WTC11 (cell line): ENCODE measurements around the gene SNX17. TPM values are rescaled to one million over a fixed set of nuclear protein-coding genes. Genes with fewer than 3 reads are reported as not detected.

Experiments used
- CREB1 ChIP-seq: sonication (generic); formaldehyde crosslinking; IDR thresholded peaks from 2 replicates; pipeline ENCODE4 v1.8.0; 2023; ENCODE audit warnings: mild to moderate bottlenecking, missing genetic modification reagents
- FOXJ3 ChIP-seq: sonication (generic); formaldehyde crosslinking; IDR thresholded peaks from 2 replicates; pipeline ENCODE4 v1.9.0; 2021; ENCODE audit warnings: missing genetic modification reagents, mild to moderate bottlenecking, borderline replicate concordance
- FOXP1 ChIP-seq: sonication (generic); formaldehyde crosslinking; IDR thresholded peaks from 2 replicates; pipeline ENCODE4 v1.8.0; 2022; ENCODE audit warnings: missing genetic modification reagents, mild to moderate bottlenecking, moderate library complexity, borderline replicate concordance
- GABPB1 ChIP-seq: sonication (generic); formaldehyde crosslinking; IDR thresholded peaks from 2 replicates; pipeline ENCODE4 v1.8.1; 2023; ENCODE audit warnings: mild to moderate bottlenecking, missing genetic modification reagents
- GTF2I ChIP-seq: fragments of 250-450 bp; sonication (Bioruptor Pico); conservative IDR thresholded peaks from 2 replicates; pipeline ENCODE4 v1.4.0; 2021; ENCODE audit warnings: mild to moderate bottlenecking
- NR1H2 ChIP-seq: sonication (generic); formaldehyde crosslinking; IDR thresholded peaks from 2 replicates; pipeline ENCODE4 v1.9.0; 2021; ENCODE audit warnings: mild to moderate bottlenecking, moderate library complexity, missing genetic modification reagents
- RELA ChIP-seq: sonication (generic); formaldehyde crosslinking; IDR thresholded peaks from 2 replicates; pipeline ENCODE4 v1.8.1; 2022; ENCODE audit warnings: missing genetic modification reagents, mild to moderate bottlenecking, borderline replicate concordance
- SMAD3 ChIP-seq: sonication (generic); formaldehyde crosslinking; IDR thresholded peaks from 2 replicates; pipeline ENCODE4 v1.8.0; 2022; ENCODE audit warnings: missing genetic modification reagents, mild to moderate bottlenecking, borderline replicate concordance
- SP1 ChIP-seq: sonication (generic); formaldehyde crosslinking; conservative IDR thresholded peaks from 2 replicates; pipeline ENCODE4 v1.8.1; 2022; ENCODE audit warnings: missing genetic modification reagents
- TEAD1 ChIP-seq: sonication (generic); formaldehyde crosslinking; IDR thresholded peaks from 2 replicates; pipeline ENCODE4 v1.8.0; 2022; ENCODE audit warnings: mild to moderate bottlenecking, missing genetic modification reagents
- ZNF121 ChIP-seq: sonication (generic); formaldehyde crosslinking; IDR thresholded peaks from 2 replicates; pipeline ENCODE4 v1.8.0; 2023; ENCODE audit warnings: missing genetic modification reagents
- ZNF219 ChIP-seq: sonication (generic); formaldehyde crosslinking; IDR thresholded peaks from 2 replicates; pipeline ENCODE4 v1.8.0; 2023; ENCODE audit warnings: missing genetic modification reagents, mild to moderate bottlenecking, borderline replicate concordance
- total RNA-seq: library from RNA; stranded (reverse); gene quantifications from 3 replicates; pipeline ENCODE4 v1.2.3, GENCODE V29; 2021
- TF ChIP-seq, protein P1 (sequence below): sonication (generic); formaldehyde crosslinking; IDR thresholded peaks from 2 replicates; pipeline ENCODE4 v1.8.1; 2023; ENCODE audit warnings: mild to moderate bottlenecking, moderate library complexity, missing genetic modification reagents
- TF ChIP-seq, protein P2 (sequence below): sonication (generic); formaldehyde crosslinking; IDR thresholded peaks from 2 replicates; pipeline ENCODE4 v1.8.0; 2022; ENCODE audit warnings: mild to moderate bottlenecking, missing genetic modification reagents
- TF ChIP-seq, protein P3 (sequence below): sonication (generic); formaldehyde crosslinking; IDR thresholded peaks from 2 replicates; pipeline ENCODE4 v1.8.1; 2023; ENCODE audit warnings: mild to moderate bottlenecking, missing genetic modification reagents, borderline replicate concordance
- TF ChIP-seq, protein P4 (sequence below): fragments of 250-450 bp; sonication (Bioruptor Pico); IDR thresholded peaks from 2 replicates; pipeline ENCODE4 v2.1.2; 2022; ENCODE audit warnings: mild to moderate bottlenecking, moderate library complexity
- TF ChIP-seq, protein P5 (sequence below): sonication (generic); formaldehyde crosslinking; IDR thresholded peaks from 2 replicates; pipeline ENCODE4 v1.8.0; 2022; ENCODE audit warnings: missing genetic modification reagents
- TF ChIP-seq, protein P6 (sequence below): sonication (generic); formaldehyde crosslinking; IDR thresholded peaks from 2 replicates; pipeline ENCODE4 v1.8.1; 2022; ENCODE audit warnings: low read depth, mild to moderate bottlenecking, moderate library complexity, missing genetic modification reagents, borderline replicate concordance
- TF ChIP-seq, protein P7 (sequence below): fragments of 200-600 bp; IDR thresholded peaks from 2 replicates; pipeline ENCODE4 v1.8.0; 2022; ENCODE audit warnings: antibody characterized with exemption
- TF ChIP-seq, protein P8 (sequence below): sonication (generic); formaldehyde crosslinking; IDR thresholded peaks from 2 replicates; pipeline ENCODE4 v1.8.1; 2022; ENCODE audit warnings: low read depth, missing genetic modification reagents, borderline replicate concordance
- TF ChIP-seq, protein P9 (sequence below): fragments of 250-450 bp; sonication (Bioruptor Pico); IDR thresholded peaks from 2 replicates; pipeline ENCODE4 v1.9.0; 2021; ENCODE audit warnings: mild to moderate bottlenecking

Gene SNX17
- total RNA-seq, 1 experiment from 2014 or later = 74.7 TPM

DNA sequence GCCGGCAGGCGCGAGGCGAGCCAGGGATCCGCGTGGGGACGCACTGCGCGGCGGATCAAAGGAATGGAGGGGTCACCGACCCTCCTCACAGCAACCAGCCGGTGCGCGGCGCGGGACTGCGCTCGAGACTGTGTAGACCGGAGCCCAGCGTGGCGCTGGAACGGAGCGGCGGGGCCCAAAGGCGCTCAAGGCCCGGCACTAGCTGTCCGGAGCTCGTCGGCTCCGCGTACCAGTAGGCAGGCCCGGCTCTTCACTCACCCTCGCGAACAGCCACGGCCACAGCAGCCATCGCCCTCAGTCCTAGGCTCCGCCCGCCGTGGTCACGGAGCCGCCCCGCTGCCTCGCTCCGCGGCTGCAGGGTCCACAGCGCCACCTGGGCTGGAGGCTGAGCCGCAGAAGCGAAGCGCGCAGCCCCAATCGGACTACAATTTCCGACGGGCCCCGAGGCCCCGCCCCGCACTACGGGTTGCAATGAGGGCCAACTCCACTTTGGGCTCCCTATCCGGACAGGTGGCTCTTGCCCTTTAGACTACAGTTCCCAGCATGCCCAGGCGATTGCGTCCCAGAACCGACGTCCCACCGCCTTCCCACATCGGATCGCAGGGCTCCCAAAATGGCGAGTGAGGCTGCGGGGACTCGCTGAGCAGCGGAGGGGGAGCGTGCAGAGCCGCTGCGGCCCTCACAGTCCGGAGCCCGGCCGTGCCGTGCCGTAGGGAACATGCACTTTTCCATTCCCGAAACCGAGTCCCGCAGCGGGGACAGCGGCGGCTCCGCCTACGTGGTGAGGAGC is at the start of gene SNX17, which contains the start of gene EIF2B4 (continued):
- TF ChIP-seq, protein P1, sequence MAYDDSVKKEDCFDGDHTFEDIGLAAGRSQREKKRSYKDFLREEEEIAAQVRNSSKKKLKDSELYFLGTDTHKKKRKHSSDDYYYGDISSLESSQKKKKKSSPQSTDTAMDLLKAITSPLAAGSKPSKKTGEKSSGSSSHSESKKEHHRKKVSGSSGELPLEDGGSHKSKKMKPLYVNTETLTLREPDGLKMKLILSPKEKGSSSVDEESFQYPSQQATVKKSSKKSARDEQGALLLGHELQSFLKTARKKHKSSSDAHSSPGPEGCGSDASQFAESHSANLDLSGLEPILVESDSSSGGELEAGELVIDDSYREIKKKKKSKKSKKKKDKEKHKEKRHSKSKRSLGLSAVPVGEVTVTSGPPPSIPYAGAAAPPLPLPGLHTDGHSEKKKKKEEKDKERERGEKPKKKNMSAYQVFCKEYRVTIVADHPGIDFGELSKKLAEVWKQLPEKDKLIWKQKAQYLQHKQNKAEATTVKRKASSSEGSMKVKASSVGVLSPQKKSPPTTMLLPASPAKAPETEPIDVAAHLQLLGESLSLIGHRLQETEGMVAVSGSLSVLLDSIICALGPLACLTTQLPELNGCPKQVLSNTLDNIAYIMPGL (CRISPR knock-in tag) = peak; percentile 97
- TF ChIP-seq, protein P2, sequence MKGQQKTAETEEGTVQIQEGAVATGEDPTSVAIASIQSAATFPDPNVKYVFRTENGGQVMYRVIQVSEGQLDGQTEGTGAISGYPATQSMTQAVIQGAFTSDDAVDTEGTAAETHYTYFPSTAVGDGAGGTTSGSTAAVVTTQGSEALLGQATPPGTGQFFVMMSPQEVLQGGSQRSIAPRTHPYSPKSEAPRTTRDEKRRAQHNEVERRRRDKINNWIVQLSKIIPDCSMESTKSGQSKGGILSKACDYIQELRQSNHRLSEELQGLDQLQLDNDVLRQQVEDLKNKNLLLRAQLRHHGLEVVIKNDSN (CRISPR knock-in tag) = peak; percentile 30
- TF ChIP-seq FOXP1 (peak; percentile 93; the same call in 1 of the 2 replicates), ZNF219 (no peak), TEAD1 (CRISPR knock-in tag) (peak; percentile 88; the same call in 1 of the 2 replicates), NR1H2 (CRISPR knock-in tag) (no peak), GABPB1 (peak; percentile 96), SP1 (peak; percentile 100), SMAD3 (CRISPR knock-in tag) (no peak; the same call in 1 of the 2 replicates), GTF2I (CRISPR knock-in tag) (no peak), CREB1 (CRISPR knock-in tag) (peak; percentile 83), ZNF121 (peak; percentile 36; the same call in 1 of the 2 replicates), RELA (CRISPR knock-in tag) (peak; percentile 12; the same call in 1 of the 2 replicates), FOXJ3 (no peak)
- TF ChIP-seq, protein P3, sequence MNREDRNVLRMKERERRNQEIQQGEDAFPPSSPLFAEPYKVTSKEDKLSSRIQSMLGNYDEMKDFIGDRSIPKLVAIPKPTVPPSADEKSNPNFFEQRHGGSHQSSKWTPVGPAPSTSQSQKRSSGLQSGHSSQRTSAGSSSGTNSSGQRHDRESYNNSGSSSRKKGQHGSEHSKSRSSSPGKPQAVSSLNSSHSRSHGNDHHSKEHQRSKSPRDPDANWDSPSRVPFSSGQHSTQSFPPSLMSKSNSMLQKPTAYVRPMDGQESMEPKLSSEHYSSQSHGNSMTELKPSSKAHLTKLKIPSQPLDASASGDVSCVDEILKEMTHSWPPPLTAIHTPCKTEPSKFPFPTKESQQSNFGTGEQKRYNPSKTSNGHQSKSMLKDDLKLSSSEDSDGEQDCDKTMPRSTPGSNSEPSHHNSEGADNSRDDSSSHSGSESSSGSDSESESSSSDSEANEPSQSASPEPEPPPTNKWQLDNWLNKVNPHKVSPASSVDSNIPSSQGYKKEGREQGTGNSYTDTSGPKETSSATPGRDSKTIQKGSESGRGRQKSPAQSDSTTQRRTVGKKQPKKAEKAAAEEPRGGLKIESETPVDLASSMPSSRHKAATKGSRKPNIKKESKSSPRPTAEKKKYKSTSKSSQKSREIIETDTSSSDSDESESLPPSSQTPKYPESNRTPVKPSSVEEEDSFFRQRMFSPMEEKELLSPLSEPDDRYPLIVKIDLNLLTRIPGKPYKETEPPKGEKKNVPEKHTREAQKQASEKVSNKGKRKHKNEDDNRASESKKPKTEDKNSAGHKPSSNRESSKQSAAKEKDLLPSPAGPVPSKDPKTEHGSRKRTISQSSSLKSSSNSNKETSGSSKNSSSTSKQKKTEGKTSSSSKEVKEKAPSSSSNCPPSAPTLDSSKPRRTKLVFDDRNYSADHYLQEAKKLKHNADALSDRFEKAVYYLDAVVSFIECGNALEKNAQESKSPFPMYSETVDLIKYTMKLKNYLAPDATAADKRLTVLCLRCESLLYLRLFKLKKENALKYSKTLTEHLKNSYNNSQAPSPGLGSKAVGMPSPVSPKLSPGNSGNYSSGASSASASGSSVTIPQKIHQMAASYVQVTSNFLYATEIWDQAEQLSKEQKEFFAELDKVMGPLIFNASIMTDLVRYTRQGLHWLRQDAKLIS (CRISPR knock-in tag) = no peak
- TF ChIP-seq, protein P4, sequence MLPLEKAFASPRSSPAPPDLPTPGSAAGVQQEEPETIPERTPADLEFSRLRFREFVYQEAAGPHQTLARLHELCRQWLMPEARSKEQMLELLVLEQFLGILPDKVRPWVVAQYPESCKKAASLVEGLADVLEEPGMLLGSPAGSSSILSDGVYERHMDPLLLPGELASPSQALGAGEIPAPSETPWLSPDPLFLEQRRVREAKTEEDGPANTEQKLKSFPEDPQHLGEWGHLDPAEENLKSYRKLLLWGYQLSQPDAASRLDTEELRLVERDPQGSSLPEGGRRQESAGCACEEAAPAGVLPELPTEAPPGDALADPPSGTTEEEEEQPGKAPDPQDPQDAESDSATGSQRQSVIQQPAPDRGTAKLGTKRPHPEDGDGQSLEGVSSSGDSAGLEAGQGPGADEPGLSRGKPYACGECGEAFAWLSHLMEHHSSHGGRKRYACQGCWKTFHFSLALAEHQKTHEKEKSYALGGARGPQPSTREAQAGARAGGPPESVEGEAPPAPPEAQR (CRISPR knock-in tag) = no peak
- TF ChIP-seq, protein P5, sequence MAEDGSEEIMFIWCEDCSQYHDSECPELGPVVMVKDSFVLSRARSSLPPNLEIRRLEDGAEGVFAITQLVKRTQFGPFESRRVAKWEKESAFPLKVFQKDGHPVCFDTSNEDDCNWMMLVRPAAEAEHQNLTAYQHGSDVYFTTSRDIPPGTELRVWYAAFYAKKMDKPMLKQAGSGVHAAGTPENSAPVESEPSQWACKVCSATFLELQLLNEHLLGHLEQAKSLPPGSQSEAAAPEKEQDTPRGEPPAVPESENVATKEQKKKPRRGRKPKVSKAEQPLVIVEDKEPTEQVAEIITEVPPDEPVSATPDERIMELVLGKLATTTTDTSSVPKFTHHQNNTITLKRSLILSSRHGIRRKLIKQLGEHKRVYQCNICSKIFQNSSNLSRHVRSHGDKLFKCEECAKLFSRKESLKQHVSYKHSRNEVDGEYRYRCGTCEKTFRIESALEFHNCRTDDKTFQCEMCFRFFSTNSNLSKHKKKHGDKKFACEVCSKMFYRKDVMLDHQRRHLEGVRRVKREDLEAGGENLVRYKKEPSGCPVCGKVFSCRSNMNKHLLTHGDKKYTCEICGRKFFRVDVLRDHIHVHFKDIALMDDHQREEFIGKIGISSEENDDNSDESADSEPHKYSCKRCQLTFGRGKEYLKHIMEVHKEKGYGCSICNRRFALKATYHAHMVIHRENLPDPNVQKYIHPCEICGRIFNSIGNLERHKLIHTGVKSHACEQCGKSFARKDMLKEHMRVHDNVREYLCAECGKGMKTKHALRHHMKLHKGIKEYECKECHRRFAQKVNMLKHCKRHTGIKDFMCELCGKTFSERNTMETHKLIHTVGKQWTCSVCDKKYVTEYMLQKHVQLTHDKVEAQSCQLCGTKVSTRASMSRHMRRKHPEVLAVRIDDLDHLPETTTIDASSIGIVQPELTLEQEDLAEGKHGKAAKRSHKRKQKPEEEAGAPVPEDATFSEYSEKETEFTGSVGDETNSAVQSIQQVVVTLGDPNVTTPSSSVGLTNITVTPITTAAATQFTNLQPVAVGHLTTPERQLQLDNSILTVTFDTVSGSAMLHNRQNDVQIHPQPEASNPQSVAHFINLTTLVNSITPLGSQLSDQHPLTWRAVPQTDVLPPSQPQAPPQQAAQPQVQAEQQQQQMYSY (CRISPR knock-in tag) = 0 out of 2 replicates have a peak, but pooled peaks have one; percentile 19
- TF ChIP-seq, protein P6, sequence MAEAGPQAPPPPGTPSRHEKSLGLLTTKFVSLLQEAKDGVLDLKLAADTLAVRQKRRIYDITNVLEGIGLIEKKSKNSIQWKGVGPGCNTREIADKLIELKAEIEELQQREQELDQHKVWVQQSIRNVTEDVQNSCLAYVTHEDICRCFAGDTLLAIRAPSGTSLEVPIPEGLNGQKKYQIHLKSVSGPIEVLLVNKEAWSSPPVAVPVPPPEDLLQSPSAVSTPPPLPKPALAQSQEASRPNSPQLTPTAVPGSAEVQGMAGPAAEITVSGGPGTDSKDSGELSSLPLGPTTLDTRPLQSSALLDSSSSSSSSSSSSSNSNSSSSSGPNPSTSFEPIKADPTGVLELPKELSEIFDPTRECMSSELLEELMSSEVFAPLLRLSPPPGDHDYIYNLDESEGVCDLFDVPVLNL = peak; percentile 57; the same call in 1 of the 2 replicates
- TF ChIP-seq, protein P7, sequence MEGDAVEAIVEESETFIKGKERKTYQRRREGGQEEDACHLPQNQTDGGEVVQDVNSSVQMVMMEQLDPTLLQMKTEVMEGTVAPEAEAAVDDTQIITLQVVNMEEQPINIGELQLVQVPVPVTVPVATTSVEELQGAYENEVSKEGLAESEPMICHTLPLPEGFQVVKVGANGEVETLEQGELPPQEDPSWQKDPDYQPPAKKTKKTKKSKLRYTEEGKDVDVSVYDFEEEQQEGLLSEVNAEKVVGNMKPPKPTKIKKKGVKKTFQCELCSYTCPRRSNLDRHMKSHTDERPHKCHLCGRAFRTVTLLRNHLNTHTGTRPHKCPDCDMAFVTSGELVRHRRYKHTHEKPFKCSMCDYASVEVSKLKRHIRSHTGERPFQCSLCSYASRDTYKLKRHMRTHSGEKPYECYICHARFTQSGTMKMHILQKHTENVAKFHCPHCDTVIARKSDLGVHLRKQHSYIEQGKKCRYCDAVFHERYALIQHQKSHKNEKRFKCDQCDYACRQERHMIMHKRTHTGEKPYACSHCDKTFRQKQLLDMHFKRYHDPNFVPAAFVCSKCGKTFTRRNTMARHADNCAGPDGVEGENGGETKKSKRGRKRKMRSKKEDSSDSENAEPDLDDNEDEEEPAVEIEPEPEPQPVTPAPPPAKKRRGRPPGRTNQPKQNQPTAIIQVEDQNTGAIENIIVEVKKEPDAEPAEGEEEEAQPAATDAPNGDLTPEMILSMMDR = no peak
- TF ChIP-seq, protein P8, sequence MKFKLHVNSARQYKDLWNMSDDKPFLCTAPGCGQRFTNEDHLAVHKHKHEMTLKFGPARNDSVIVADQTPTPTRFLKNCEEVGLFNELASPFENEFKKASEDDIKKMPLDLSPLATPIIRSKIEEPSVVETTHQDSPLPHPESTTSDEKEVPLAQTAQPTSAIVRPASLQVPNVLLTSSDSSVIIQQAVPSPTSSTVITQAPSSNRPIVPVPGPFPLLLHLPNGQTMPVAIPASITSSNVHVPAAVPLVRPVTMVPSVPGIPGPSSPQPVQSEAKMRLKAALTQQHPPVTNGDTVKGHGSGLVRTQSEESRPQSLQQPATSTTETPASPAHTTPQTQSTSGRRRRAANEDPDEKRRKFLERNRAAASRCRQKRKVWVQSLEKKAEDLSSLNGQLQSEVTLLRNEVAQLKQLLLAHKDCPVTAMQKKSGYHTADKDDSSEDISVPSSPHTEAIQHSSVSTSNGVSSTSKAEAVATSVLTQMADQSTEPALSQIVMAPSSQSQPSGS = no peak
- TF ChIP-seq, protein P9, sequence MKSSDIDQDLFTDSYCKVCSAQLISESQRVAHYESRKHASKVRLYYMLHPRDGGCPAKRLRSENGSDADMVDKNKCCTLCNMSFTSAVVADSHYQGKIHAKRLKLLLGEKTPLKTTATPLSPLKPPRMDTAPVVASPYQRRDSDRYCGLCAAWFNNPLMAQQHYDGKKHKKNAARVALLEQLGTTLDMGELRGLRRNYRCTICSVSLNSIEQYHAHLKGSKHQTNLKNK (CRISPR knock-in tag) = no peak
